H9 (cell line): ENCODE measurements around the gene PUS3. TPM values are rescaled to one million over a fixed set of nuclear protein-coding genes. Genes with fewer than 3 reads are reported as not detected.

Source experiments
- DNase-seq: peaks from one replicate; pipeline ENCODE4 v3.0.0-alpha.2; 2017
- H2AFZ ChIP-seq: one replicate; pipeline ENCODE4 v1.6.1; 2013; ENCODE audit warnings: mild to moderate bottlenecking, low read length, control low read depth, moderate library complexity
- H2AK5ac ChIP-seq: 2 replicates; pipeline ENCODE4 v1.6.1; 2013; ENCODE audit warnings: low read length, control low read depth, mixed read lengths; ENCODE audit not compliant: insufficient read length
- H2BK120ac ChIP-seq: one replicate; pipeline ENCODE4 v1.6.1; 2013; ENCODE audit warnings: low read depth, mild to moderate bottlenecking, low read length, control low read depth, inconsistent platforms; ENCODE audit not compliant: poor library complexity, severe bottlenecking
- H2BK12ac ChIP-seq: 2 replicates; pipeline ENCODE4 v1.6.1; 2013; ENCODE audit warnings: low read length, control low read depth, mixed read lengths, low read depth; ENCODE audit not compliant: insufficient read length
- H2BK15ac ChIP-seq: 2 replicates; pipeline ENCODE4 v1.6.1; 2013; ENCODE audit warnings: low read depth, low read length, control low read depth
- H2BK20ac ChIP-seq: one replicate; pipeline ENCODE4 v1.6.1; 2013; ENCODE audit warnings: low read depth, mild to moderate bottlenecking, low read length, control low read depth, inconsistent platforms; ENCODE audit not compliant: poor library complexity, severe bottlenecking
- H2BK5ac ChIP-seq: 2 replicates; pipeline ENCODE4 v1.6.1; 2013; ENCODE audit warnings: low read length, control low read depth, mixed read lengths; ENCODE audit not compliant: insufficient read length
- H3K14ac ChIP-seq: 2 replicates; pipeline ENCODE4 v1.6.1; 2013; ENCODE audit warnings: low read length, control low read depth; ENCODE audit not compliant: insufficient read depth
- H3K18ac ChIP-seq: 2 replicates; pipeline ENCODE4 v1.6.1; 2013; ENCODE audit warnings: low read depth, mild to moderate bottlenecking, mixed read lengths, low read length, control low read depth; ENCODE audit not compliant: insufficient read length
- H3K23ac ChIP-seq: 2 replicates; pipeline ENCODE4 v1.6.1; 2013; ENCODE audit warnings: low read length, control low read depth, mixed read lengths, low read depth; ENCODE audit not compliant: insufficient read length
- H3K23me2 ChIP-seq: 2 replicates; pipeline ENCODE4 v1.6.1; 2013; ENCODE audit warnings: low read depth, mild to moderate bottlenecking, mixed read lengths, low read length, control low read depth; ENCODE audit not compliant: insufficient read length, poor library complexity, severe bottlenecking
- H3K27ac ChIP-seq: 2 replicates; pipeline ENCODE4 v1.5.1; 2013; ENCODE audit warnings: low read length, control low read depth, mixed read lengths, low read depth; ENCODE audit not compliant: insufficient read length
- H3K27me3 ChIP-seq: 2 replicates; pipeline ENCODE4 v1.6.1; 2013; ENCODE audit warnings: low read length, control low read depth, inconsistent platforms; ENCODE audit not compliant: insufficient read depth
- H3K4ac ChIP-seq: 2 replicates; pipeline ENCODE4 v1.6.1; 2013; ENCODE audit warnings: low read depth, mild to moderate bottlenecking, control low read depth, inconsistent platforms, low read length, moderate library complexity
- H3K4me1 ChIP-seq: 2 replicates; pipeline ENCODE4 v1.6.1; 2013; ENCODE audit warnings: low read length, control low read depth, inconsistent platforms; ENCODE audit not compliant: insufficient read depth
- H3K4me2 ChIP-seq: 2 replicates; pipeline ENCODE4 v1.6.1; 2013; ENCODE audit warnings: low read length, control low read depth, mixed read lengths; ENCODE audit not compliant: insufficient read length, insufficient read depth
- H3K56ac ChIP-seq: 2 replicates; pipeline ENCODE4 v1.6.1; 2013; ENCODE audit warnings: low read depth, mild to moderate bottlenecking, mixed read lengths, low read length, control low read depth; ENCODE audit not compliant: insufficient read length
- H3K79me1 ChIP-seq: 2 replicates; pipeline ENCODE4 v1.6.1; 2013; ENCODE audit warnings: low read depth, mild to moderate bottlenecking, moderate library complexity, low read length, control low read depth, inconsistent platforms; ENCODE audit not compliant: insufficient read depth, poor library complexity, severe bottlenecking
- H3K79me2 ChIP-seq: 2 replicates; pipeline ENCODE4 v1.6.1; 2013; ENCODE audit warnings: low read length, control low read depth, inconsistent platforms; ENCODE audit not compliant: insufficient read depth
- H3K9ac ChIP-seq: 2 replicates; pipeline ENCODE4 v1.6.1; 2013; ENCODE audit warnings: low read length, control low read depth, mixed read lengths; ENCODE audit not compliant: insufficient read length; ENCODE audit errors: extremely low read depth
- H3K9me3 ChIP-seq: one replicate; pipeline ENCODE4 v1.6.1; 2013; ENCODE audit warnings: low read depth, low read length, inconsistent platforms; ENCODE audit not compliant: control insufficient read depth
- H3T11ph ChIP-seq: one replicate; pipeline ENCODE4 v1.6.1; 2013; ENCODE audit warnings: mild to moderate bottlenecking, low read length, control low read depth, inconsistent platforms
- H4K20me1 ChIP-seq: one replicate; pipeline ENCODE4 v1.6.1; 2013; ENCODE audit not compliant: control insufficient read depth, insufficient read length, insufficient read depth
- H4K5ac ChIP-seq: 2 replicates; pipeline ENCODE4 v1.6.1; 2013; ENCODE audit warnings: low read depth, mild to moderate bottlenecking, mixed read lengths, low read length, control low read depth; ENCODE audit not compliant: insufficient read length
- H4K8ac ChIP-seq: replicated peaks from 2 replicates; pipeline ENCODE4 v1.6.1; 2013; ENCODE audit warnings: low read length, control low read depth, mixed read lengths, low read depth; ENCODE audit not compliant: insufficient read length
- H4K91ac ChIP-seq: 2 replicates; pipeline ENCODE4 v1.6.1; 2013; ENCODE audit warnings: low read depth, mild to moderate bottlenecking, moderate library complexity, mixed read lengths, low read length, control low read depth; ENCODE audit not compliant: insufficient read length
- H3K27ac Mint-ChIP-seq, 3 experiments: 2 replicates in 2 of 3; 3 replicates in 1 of 3; pipeline ENCODE4 v1.8.0; 2020 to 2021; ENCODE audit warnings: mixed read lengths in 3 of 3, mild to moderate bottlenecking in 1 of 3, moderate library complexity in 1 of 3
- H3K27me3 Mint-ChIP-seq: 2 replicates; pipeline ENCODE4 v1.8.0; 2021; ENCODE audit warnings: low read depth, mild to moderate bottlenecking, moderate library complexity, mixed read lengths
- H3K36me3 Mint-ChIP-seq, 3 experiments: 2 replicates in 2 of 3; 3 replicates in 1 of 3; pipeline ENCODE4 v1.8.0; 2020 to 2021; ENCODE audit warnings: low read depth in 3 of 3, mixed read lengths in 3 of 3; ENCODE audit not compliant: insufficient read depth in 1 of 3
- H3K4me1 Mint-ChIP-seq, 2 experiments: 2 replicates each; pipeline ENCODE4 v1.8.0; 2020; ENCODE audit warnings: mixed read lengths in 2 of 2
- H3K4me3 Mint-ChIP-seq, 2 experiments: 2 replicates in 1 of 2; 3 replicates in 1 of 2; pipeline ENCODE4 v1.8.0; 2020 to 2021; ENCODE audit warnings: mild to moderate bottlenecking in 2 of 2, mixed read lengths in 2 of 2, moderate library complexity in 1 of 2
- H3K9me3 Mint-ChIP-seq, 2 experiments: 2 replicates in 1 of 2; 3 replicates in 1 of 2; pipeline ENCODE4 v1.8.0; 2020; ENCODE audit warnings: mild to moderate bottlenecking in 2 of 2, mixed read lengths in 2 of 2, moderate library complexity in 1 of 2
- WGBS: extraction: QIAGEN DNeasy Blood & Tissue Kit; methylation state at CpG from one replicate; pipeline ENCODE4 v1.1.7; 2013; ENCODE audit warnings: missing lambda C conversion rate, low lambda C conversion rate, mixed read lengths; ENCODE audit not compliant: insufficient read length; ENCODE audit errors: extremely low coverage; 5-methylcytosine and 5-hydroxymethylcytosine counted together
- total RNA-seq: library from RNA; stranded (reverse); gene quantifications from 2 replicates; pipeline ENCODE4 v1.2.1, GENCODE V29; 2021
- TF ChIP-seq, protein P1 (sequence below): fragments of 200-600 bp; sonication (generic); conservative IDR thresholded peaks from 3 replicates; pipeline ENCODE4 v1.8.0; 2021; ENCODE audit warnings: antibody characterized with exemption, mild to moderate bottlenecking

The PUS3 gene
- total RNA-seq, 1 experiment from 2014 or later: 20.0 TPM

DNA sequence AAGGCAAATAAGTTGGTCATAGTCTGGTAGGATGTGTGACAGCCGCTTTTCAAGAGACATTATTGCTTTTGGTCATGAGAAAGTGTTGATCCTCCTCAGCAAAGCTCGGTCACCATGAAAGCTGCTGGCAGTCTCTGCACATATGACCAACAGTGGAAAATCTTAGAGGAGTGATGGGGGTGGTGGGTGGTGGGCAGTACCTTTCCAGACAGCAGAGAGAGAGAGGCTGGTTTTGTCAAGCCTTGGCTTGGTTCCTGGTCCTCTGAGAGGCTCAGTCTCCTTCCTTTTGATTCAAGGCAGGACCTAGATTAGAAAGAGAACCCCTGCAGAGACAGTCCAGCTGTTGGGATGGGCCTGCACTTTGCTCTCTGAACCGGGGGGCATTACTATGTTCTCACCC, 22.8 kb upstream of the PUS3 start:
- Histone ChIP-seq H3K56ac (no peak overlapping the region), H3T11ph (no peak overlapping the region), H2BK5ac (no peak overlapping the region), H3K9ac (no peak overlapping the region), H3K23me2 (no peaks in the 10 kb centered on the region), H2AK5ac (no peak overlapping the region), H4K20me1 (no peaks in the 10 kb centered on the region), H4K91ac (no peak overlapping the region), H3K4me1 (no peaks in the 10 kb centered on the region), H4K8ac (no peak overlapping the region), H3K23ac (no peak overlapping the region), H3K9me3 (no peaks in the 10 kb centered on the region), H3K27ac (no peak overlapping the region), H2BK120ac (no peak overlapping the region), H3K14ac (no peak overlapping the region), H3K4me2 (no peak overlapping the region), H2AFZ (no peak overlapping the region), H3K79me1 (no peaks in the 10 kb centered on the region), H2BK15ac (no peak overlapping the region), H3K4ac (no peak overlapping the region), H2BK12ac (no peak overlapping the region), H4K5ac (no peak overlapping the region), H3K79me2 (no peaks in the 10 kb centered on the region), H2BK20ac (no peak overlapping the region), H3K27me3 (no peaks in the 10 kb centered on the region), H3K18ac (no peak overlapping the region)
- TF ChIP-seq, protein P1, sequence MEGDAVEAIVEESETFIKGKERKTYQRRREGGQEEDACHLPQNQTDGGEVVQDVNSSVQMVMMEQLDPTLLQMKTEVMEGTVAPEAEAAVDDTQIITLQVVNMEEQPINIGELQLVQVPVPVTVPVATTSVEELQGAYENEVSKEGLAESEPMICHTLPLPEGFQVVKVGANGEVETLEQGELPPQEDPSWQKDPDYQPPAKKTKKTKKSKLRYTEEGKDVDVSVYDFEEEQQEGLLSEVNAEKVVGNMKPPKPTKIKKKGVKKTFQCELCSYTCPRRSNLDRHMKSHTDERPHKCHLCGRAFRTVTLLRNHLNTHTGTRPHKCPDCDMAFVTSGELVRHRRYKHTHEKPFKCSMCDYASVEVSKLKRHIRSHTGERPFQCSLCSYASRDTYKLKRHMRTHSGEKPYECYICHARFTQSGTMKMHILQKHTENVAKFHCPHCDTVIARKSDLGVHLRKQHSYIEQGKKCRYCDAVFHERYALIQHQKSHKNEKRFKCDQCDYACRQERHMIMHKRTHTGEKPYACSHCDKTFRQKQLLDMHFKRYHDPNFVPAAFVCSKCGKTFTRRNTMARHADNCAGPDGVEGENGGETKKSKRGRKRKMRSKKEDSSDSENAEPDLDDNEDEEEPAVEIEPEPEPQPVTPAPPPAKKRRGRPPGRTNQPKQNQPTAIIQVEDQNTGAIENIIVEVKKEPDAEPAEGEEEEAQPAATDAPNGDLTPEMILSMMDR: no peak
- Mint-ChIP-seq H3K27me3 (peaks cover 3% of the 10 kb centered on the region), H3K4me3 (no peak overlapping the region), H3K4me1 (peaks cover 14 to 21% of the 10 kb centered on the region in 2 experiments), H3K36me3 (no peaks in the 10 kb centered on the region), H3K9me3 (no peaks in the 10 kb centered on the region; a peak in 1 of 5 replicates), H3K27ac (no peak overlapping the region)
- no peak for DNase-seq
- no CpG with 5 or more reads among the region's 3 CpGs for WGBS
